ENCODE results near the gene LRRC57. TPM values are rescaled to one million over a fixed set of nuclear protein-coding genes. Genes with fewer than 3 reads are reported as not detected.
A peak's percentile ranks its signal among the peaks of the same experiment; 100 is the strongest.

The LRRC57 gene
- total RNA-seq, 1 donor from 2014 or later = 19.0 TPM

- DNase-seq = no peak
- no peaks in the 10 kb centered on the region for H3K9me3 Mint-ChIP-seq
- H3K27ac Mint-ChIP-seq = no peak overlapping the region
- intact Hi-C loops (cut with micrococcal nuclease) = no loop called here
- H3K4me1 Mint-ChIP-seq = peaks cover 2% of the 10 kb centered on the region
- H3K36me3 Mint-ChIP-seq (ENCODE audit: low read depth) = peaks cover 17% of the 10 kb centered on the region
- no peaks in the 10 kb centered on the region for H3K27me3 Mint-ChIP-seq
- H3K4me3 Mint-ChIP-seq = no peak overlapping the region
Observed at GRCh38 chr15:42523331-42523730, 25.3 kb downstream of the LRRC57 start.

DNA sequence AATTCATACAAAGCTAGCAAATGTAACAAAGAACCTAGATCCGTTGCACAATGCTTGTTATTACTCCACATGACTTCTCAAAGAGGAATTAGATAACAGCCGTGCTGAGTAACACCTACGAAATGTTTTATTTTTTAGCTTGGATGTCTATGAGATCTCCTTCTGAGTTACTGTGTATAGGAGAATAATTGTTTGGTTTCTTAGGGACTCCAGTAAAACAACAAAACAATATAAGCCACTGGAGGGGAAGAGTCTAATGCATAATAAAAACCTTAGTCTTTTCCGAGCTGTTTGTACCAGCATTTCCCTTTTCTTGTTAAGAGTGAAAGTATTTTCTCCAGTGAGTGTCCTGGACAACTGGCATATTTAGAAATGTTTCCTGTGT, 37.6 kb downstream of the LRRC57 start:
- no peak overlapping the region for H3K4me3 Mint-ChIP-seq
- H3K4me1 Mint-ChIP-seq = peaks cover 3% of the 10 kb centered on the region
- no peaks in the 10 kb centered on the region for H3K27me3 Mint-ChIP-seq
- no peak for DNase-seq
- peaks cover 31% of the 10 kb centered on the region for H3K36me3 Mint-ChIP-seq (ENCODE audit: low read depth)
- H3K27ac Mint-ChIP-seq = no peak overlapping the region
- H3K9me3 Mint-ChIP-seq = no peaks in the 10 kb centered on the region
- intact Hi-C loops (cut with micrococcal nuclease) = no loop called here

GRCh38 chr15:42510258-42511006, 38.2 kb downstream of the LRRC57 start:
- Mint-ChIP-seq H3K9me3 (no peaks in the 10 kb centered on the region), H3K4me3 (no peak overlapping the region), H3K27ac (no peak overlapping the region), H3K27me3 (no peaks in the 10 kb centered on the region), H3K36me3 (ENCODE audit: low read depth) (peaks cover 27% of the 10 kb centered on the region), H3K4me1 (peaks cover 3% of the 10 kb centered on the region)
- intact Hi-C loops (cut with micrococcal nuclease) = no loop called here
- DNase-seq = no peak

- intact Hi-C loops (cut with micrococcal nuclease) = no loop called here
- H3K4me3 Mint-ChIP-seq = no peak overlapping the region
- no peak for DNase-seq
- H3K27me3 Mint-ChIP-seq = no peaks in the 10 kb centered on the region
- peaks cover 5% of the 10 kb centered on the region for H3K4me1 Mint-ChIP-seq
- H3K36me3 Mint-ChIP-seq (ENCODE audit: low read depth) = peaks cover 17% of the 10 kb centered on the region
- no peaks in the 10 kb centered on the region for H3K9me3 Mint-ChIP-seq
- H3K27ac Mint-ChIP-seq = no peak overlapping the region
Observed at GRCh38 chr15:42508263-42508690, 40.3 kb downstream of the LRRC57 start.

DNA sequence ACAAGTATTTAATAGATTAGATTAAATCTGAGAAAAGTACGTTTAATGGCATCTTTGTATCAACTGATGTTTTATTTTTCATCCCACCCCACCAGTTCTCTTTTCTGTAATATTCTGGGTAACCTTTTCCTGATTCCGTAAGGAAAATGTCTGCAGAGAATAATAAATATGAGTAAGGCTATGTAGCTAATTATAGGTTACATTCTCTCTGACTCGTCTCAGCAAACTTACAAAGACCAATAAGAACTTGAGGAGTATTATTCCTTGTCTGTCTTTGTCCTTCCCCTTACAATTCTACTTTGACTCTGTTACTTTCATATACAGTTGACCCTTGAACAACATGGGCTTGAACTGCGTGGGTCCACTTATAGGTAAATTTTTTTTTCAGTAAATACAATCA, 41.1 kb downstream of the LRRC57 start:
- DNase-seq = no peak
- Mint-ChIP-seq H3K27ac (no peak overlapping the region), H3K9me3 (no peaks in the 10 kb centered on the region)

GRCh38 chr15:42504631-42505030, 44.0 kb downstream of the LRRC57 start:
- intact Hi-C loops (cut with micrococcal nuclease) = no loop called here
- Mint-ChIP-seq H3K27ac (no peak overlapping the region), H3K9me3 (no peaks in the 10 kb centered on the region), H3K4me1 (peaks cover 15% of the 10 kb centered on the region), H3K27me3 (no peaks in the 10 kb centered on the region), H3K36me3 (ENCODE audit: low read depth) (peaks cover 16% of the 10 kb centered on the region), H3K4me3 (no peak overlapping the region)
- DNase-seq = no peak

More for the DNA sequence above, 41.1 kb downstream of the LRRC57 start:
- Mint-ChIP-seq H3K4me1 (peaks cover 5% of the 10 kb centered on the region), H3K36me3 (ENCODE audit: low read depth) (peaks cover 14% of the 10 kb centered on the region), H3K4me3 (no peak overlapping the region), H3K27me3 (no peaks in the 10 kb centered on the region)
- intact Hi-C loops (cut with micrococcal nuclease) = no loop called here

DNA sequence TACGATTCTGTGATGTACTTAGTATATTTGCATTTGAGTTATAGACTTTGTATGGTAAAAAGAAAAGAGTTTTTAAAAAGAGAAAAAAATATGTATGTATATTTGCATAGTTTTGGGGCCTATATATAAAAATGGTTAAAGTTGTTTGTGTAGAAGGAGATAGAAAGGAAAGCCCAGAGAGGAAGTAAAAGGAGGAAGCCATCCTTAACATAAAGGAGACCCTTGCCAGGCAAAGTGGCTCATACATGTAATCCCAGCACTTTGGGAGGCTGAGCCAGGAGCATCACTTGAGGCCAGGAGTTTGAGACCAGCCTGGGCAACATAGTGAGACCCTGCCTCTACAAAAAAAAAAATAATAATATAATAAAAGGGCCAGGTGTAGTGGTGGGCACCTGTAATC, 44.8 kb downstream of the LRRC57 start:
- Mint-ChIP-seq H3K9me3 (no peaks in the 10 kb centered on the region), H3K36me3 (ENCODE audit: low read depth) (peaks cover 18% of the 10 kb centered on the region), H3K4me3 (no peak overlapping the region), H3K27ac (no peak overlapping the region), H3K4me1 (peaks cover 19% of the 10 kb centered on the region), H3K27me3 (no peaks in the 10 kb centered on the region)
- DNase-seq = no peak
- intact Hi-C loops (cut with micrococcal nuclease) = no loop called here

GRCh38 chr15:42502477-42502876, 46.1 kb downstream of the LRRC57 start:
- H3K4me3 Mint-ChIP-seq = no peak overlapping the region
- H3K4me1 Mint-ChIP-seq = peaks cover 28% of the 10 kb centered on the region
- H3K36me3 Mint-ChIP-seq (ENCODE audit: low read depth) = peaks cover 13% of the 10 kb centered on the region
- intact Hi-C loops (cut with micrococcal nuclease) = no loop called here
- H3K9me3 Mint-ChIP-seq = no peaks in the 10 kb centered on the region
- no peak for DNase-seq
- no peaks in the 10 kb centered on the region for H3K27me3 Mint-ChIP-seq
- no peak overlapping the region for H3K27ac Mint-ChIP-seq

DNA sequence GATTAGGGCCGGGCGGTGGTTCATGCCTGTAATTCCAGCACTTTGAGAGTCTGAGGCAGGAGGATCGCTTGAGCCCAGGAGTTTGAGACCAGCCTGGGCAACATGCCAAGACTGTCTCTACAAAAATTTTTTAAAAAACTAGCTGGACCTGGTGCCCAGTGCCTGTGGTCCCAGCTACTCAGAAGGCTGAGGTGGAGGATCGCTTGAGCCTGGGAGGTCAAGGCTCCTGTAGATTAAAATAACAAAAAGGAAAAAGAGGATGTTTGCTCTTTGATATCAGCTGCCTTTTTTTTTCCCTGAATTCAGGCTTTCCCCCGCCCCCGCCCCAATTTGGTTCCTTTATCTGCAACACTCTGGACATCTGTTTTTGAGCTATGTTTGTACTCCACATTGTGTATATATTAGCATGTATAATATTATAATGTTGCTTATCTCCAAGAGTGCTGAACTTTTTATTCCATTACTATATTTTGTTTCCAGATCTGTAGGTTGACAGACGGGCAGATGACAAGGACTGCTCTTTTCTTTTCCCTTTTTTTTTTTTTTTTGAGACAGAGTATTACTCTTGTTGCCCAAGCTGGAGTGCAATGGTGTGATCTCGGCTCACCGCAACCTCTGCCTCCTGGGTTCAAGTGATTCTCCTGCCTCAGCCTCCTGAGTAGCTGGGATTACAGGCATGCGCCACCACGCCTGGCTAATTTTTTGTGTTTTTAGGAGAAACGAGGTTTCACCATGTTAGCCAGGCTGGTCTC, 48.6 kb downstream of the LRRC57 start:
- H3K4me1 Mint-ChIP-seq = peaks cover 46% of the 10 kb centered on the region
- H3K27ac Mint-ChIP-seq = no peak overlapping the region
- H3K27me3 Mint-ChIP-seq = no peaks in the 10 kb centered on the region
- peaks cover 12% of the 10 kb centered on the region for H3K36me3 Mint-ChIP-seq (ENCODE audit: low read depth)
- intact Hi-C loops (cut with micrococcal nuclease) = loop anchor here (10.0 kb wide), 2 partner anchors 295 to 425 kb away; partner anchors contain the start of genes TTBK2 and VPS39
- DNase-seq = no peak
- H3K4me3 Mint-ChIP-seq = peak overlapping the region; percentile 19
- no peaks in the 10 kb centered on the region for H3K9me3 Mint-ChIP-seq

DNA sequence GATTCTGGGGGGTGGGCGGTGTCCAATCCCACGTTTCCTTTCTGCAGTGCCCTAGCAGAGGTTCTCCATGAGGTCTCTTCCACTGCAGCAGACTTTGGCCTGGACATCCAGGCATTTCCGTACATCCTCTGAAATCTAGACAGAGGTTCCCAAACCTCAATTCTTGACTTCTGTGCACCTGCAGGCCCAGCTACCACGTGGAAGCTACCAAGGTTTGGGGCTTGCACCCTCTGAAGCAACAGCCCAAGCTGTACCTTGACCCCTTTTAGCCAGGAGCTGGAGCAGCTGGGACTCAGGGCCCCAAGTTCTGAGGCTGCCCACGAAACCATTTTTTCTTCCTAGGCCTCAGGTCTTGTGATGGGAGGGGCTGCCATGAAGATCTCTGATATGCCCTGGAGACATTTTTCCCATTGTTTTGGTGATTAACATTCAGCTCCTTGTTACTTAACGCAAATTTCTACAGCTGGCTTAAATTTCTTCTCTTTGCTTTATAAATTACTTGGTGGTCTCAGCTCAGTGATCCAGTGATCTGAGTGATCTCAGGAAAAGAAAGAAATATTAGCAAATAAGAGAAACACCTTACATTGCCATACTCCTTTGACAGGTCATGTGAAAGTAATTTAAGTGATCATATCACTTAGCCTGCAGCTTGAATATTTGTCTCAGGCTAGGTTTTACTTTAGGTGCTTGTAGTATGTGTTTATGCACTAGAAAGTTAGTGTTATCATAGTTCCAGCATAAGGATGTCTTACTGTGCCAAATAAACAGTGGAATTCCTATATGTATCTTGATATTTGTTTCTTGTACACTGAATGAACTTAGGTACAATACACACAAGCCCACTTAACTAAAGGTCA, 50.2 kb downstream of the LRRC57 start:
- Mint-ChIP-seq H3K4me3 (no peak overlapping the region), H3K36me3 (ENCODE audit: low read depth) (peaks cover 12% of the 10 kb centered on the region), H3K9me3 (no peaks in the 10 kb centered on the region), H3K27ac (no peak overlapping the region), H3K4me1 (peaks cover 56% of the 10 kb centered on the region), H3K27me3 (no peaks in the 10 kb centered on the region)
- intact Hi-C loops (cut with micrococcal nuclease) = loop anchor here (10.0 kb wide), 2 partner anchors 294 to 426 kb away; partner anchors contain the start of genes TTBK2 and VPS39
- no peak for DNase-seq

DNA sequence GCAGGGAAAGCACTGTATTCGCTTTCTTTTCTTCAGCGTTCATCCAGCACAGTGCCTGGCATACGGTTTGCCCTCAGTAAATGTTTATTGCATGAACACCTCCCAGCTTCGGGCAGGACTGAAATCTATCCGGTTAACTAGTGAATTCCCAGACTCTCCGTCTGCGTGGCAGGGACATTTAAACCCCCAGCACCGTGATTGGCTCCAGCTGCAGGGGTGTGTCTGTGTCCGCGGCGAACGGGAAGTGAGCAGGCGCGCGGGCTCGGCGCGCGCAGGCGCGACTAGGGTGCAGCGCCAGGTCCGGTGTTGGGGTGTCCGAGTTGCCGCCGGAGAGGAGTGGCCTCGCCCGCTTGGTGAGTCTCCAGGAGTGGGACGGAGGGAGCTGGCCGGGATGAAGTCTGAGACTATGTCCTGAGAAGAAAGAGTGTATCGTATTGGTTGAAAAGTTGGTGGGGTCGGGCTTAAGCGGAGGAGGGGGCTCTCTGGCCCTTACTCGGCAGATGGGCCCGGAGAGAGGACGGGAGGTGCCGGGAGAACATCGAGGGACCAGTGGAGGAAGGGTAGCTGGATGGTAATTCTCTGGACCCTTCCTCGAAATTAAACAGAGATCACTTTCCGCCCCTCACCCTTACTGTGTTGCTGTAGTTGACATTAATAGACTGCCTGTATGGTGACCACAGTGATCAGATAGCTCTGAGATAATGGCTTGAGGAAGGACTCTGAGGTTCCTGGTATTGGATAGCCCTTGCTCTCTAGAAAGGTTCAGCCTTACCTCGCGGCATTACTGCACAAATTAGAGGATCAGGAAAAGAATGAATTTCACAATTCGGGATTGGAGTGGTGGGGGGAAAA, 53.0 kb downstream of the LRRC57 start, which contains the start of gene SNAP23:
Gene SNAP23 (plus strand): TSS at position 274 of the 852 bp plus-strand sequence. CDS start 16,213 bp downstream, outside the sequence.
- Mint-ChIP-seq H3K27ac (peak within 1 kb of the TSS; percentile 95), H3K9me3 (no peaks in the 10 kb centered on the region), H3K36me3 (ENCODE audit: low read depth) (peaks cover 11% of the 10 kb centered on the region), H3K4me3 (peak within 1 kb of the TSS; percentile 97), H3K4me1 (peaks cover 62% of the 10 kb centered on the region), H3K27me3 (no peaks in the 10 kb centered on the region)
- peak; percentile 96 for DNase-seq
- intact Hi-C loops (cut with micrococcal nuclease) = loop anchor here (10.0 kb wide), 2 partner anchors 291 to 429 kb away; partner anchors contain the start of genes TTBK2 and VPS39

GRCh38 chr15:42494998-42495360, 53.6 kb downstream of the LRRC57 start:
- H3K4me3 Mint-ChIP-seq = peak overlapping the region; percentile 97
- no peaks in the 10 kb centered on the region for H3K9me3 Mint-ChIP-seq
- peak overlapping the region; percentile 95 for H3K27ac Mint-ChIP-seq
- H3K27me3 Mint-ChIP-seq = no peaks in the 10 kb centered on the region
- intact Hi-C loops (cut with micrococcal nuclease) = loop anchor here (10.0 kb wide), 2 partner anchors 290 to 430 kb away; partner anchors contain the start of genes TTBK2 and VPS39
- H3K4me1 Mint-ChIP-seq = peaks cover 59% of the 10 kb centered on the region
- peaks cover 6% of the 10 kb centered on the region for H3K36me3 Mint-ChIP-seq (ENCODE audit: low read depth)
- DNase-seq = peak; percentile 75

DNA sequence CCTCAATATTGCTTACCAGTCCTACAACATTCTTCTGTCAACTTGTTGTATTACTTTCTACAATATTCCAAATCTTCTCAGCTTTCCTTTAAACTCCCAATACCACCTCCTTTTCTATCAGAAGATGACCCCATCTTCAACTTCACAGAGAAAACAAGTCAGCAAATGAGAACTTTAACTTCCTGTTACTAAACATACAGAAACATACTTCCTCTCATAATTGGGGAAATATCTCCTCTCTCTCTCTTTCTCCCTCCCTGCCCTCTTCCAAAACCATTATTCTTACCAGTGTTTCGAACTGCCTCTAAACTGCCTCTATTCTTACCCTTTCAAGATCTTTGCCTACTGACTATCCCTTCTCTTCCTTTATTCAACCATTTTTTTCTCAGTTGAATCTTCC, 54.9 kb downstream of the LRRC57 start:
- no peak for DNase-seq
- Mint-ChIP-seq H3K27me3 (no peaks in the 10 kb centered on the region), H3K4me1 (peaks cover 55% of the 10 kb centered on the region), H3K27ac (no peak overlapping the region), H3K36me3 (ENCODE audit: low read depth) (peaks cover 1% of the 10 kb centered on the region), H3K4me3 (peak overlapping the region; percentile 41), H3K9me3 (no peaks in the 10 kb centered on the region)
- intact Hi-C loops (cut with micrococcal nuclease) = loop anchor here (10.0 kb wide), 2 partner anchors 289 to 431 kb away; partner anchors contain the start of genes TTBK2 and VPS39

All from activated CD4-positive, alpha-beta T cell treated with anti-CD3 and anti-CD28 coated beads, Interleukin-2, amount 10 ng/mL, durations not matched to agents 24 days and 14 days (primary cell).